MM.1S (cell line): ENCODE measurements around the gene SHROOM3.

Source experiments
- DNase-seq: peaks from one replicate; pipeline ENCODE4 v3.0.0-alpha.2; 2015
- H2AFZ ChIP-seq: fragments of 300-600 bp; sonication (generic); 2 replicates; pipeline ENCODE4 v1.6.0; 2016; ENCODE audit warnings: antibody characterized with exemption, low read length
- H3F3A ChIP-seq: fragments of 300-600 bp; sonication (generic); 2 replicates; pipeline ENCODE4 v1.6.1; 2016; ENCODE audit warnings: mild to moderate bottlenecking, antibody characterized with exemption, low read length, moderate library complexity, mixed read lengths; ENCODE audit not compliant: insufficient read depth
- H3K27ac ChIP-seq: fragments of 300-600 bp; sonication (generic); 2 replicates; pipeline ENCODE4 v1.5.1; 2016; ENCODE audit warnings: mild to moderate bottlenecking, low read length
- H3K27me3 ChIP-seq: fragments of 300-600 bp; sonication (generic); replicated peaks from 2 replicates; pipeline ENCODE4 v1.6.0; 2016; ENCODE audit warnings: low read length; ENCODE audit not compliant: insufficient read depth
- H3K36me3 ChIP-seq: fragments of 300-600 bp; sonication (generic); replicated peaks from 2 replicates; pipeline ENCODE4 v1.6.1; 2016; ENCODE audit warnings: mild to moderate bottlenecking, low read length, mixed read lengths; ENCODE audit not compliant: insufficient read depth
- H3K4me1 ChIP-seq: fragments of 300-600 bp; sonication (generic); 2 replicates; pipeline ENCODE4 v1.6.1; 2016; ENCODE audit warnings: low read length, mixed read lengths
- H3K4me2 ChIP-seq: fragments of 300-600 bp; sonication (generic); 2 replicates; pipeline ENCODE4 v1.6.0; 2016; ENCODE audit warnings: low read depth, low read length
- H3K4me3 ChIP-seq: fragments of 300-600 bp; sonication (generic); 2 replicates; pipeline ENCODE4 v1.5.1; 2016; ENCODE audit warnings: low read length, mixed read lengths
- H3K79me2 ChIP-seq: fragments of 300-600 bp; sonication (generic); 2 replicates; pipeline ENCODE4 v1.6.1; 2016; ENCODE audit warnings: mixed run types, low read length, mixed read lengths
- H3K9ac ChIP-seq: fragments of 300-600 bp; sonication (generic); 2 replicates; pipeline ENCODE4 v1.6.1; 2016; ENCODE audit warnings: low read length, mixed read lengths
- H3K9me2 ChIP-seq: fragments of 300-600 bp; sonication (generic); replicated peaks from 2 replicates; pipeline ENCODE4 v1.6.1; 2016; ENCODE audit warnings: mild to moderate bottlenecking, low read length, mixed read lengths; ENCODE audit not compliant: insufficient read depth
- H3K9me3 ChIP-seq: fragments of 300-600 bp; sonication (generic); replicated peaks from 2 replicates; pipeline ENCODE4 v1.6.1; 2016; ENCODE audit warnings: mild to moderate bottlenecking, low read length, mixed read lengths; ENCODE audit not compliant: insufficient read depth
- H4K20me1 ChIP-seq: fragments of 300-600 bp; sonication (generic); 2 replicates; pipeline ENCODE4 v1.6.1; 2016; ENCODE audit warnings: mild to moderate bottlenecking, low read length, moderate library complexity, mixed read lengths; ENCODE audit not compliant: insufficient read depth
- CTCF ChIP-seq: fragments of 300-600 bp; sonication (generic); IDR thresholded peaks from 2 replicates; pipeline ENCODE4 v1.5.1; 2016; ENCODE audit warnings: antibody characterized with exemption, low read length, mixed read lengths
- EZH2 ChIP-seq: fragments of 300-600 bp; sonication (generic); optimal IDR thresholded peaks from 2 replicates; pipeline ENCODE3; 2017; ENCODE audit warnings: low read depth, mild to moderate bottlenecking, antibody characterized with exemption, low read length, mixed read lengths
- EZH2phosphoT487 ChIP-seq: fragments of 300-600 bp; sonication (generic); IDR thresholded peaks from 2 replicates; pipeline ENCODE4 v1.6.1; 2018; ENCODE audit warnings: antibody characterized with exemption, low read length

SHROOM3 gene

GRCh38 chr4:76674983-76675382, 240.0 kb downstream of the SHROOM3 start:
- H3K27ac ChIP-seq: no peak overlapping the region
- H3K4me3 ChIP-seq: no peak overlapping the region
- H3K36me3 ChIP-seq: no peaks in the 10 kb centered on the region

GRCh38 chr4:76677571-76678326, 242.7 kb downstream of the SHROOM3 start:
- H3K4me2 ChIP-seq: no peak overlapping the region
- peaks cover 19% of the 10 kb centered on the region for H3K4me1 ChIP-seq
- no peaks in the 10 kb centered on the region for H3K9me3 ChIP-seq
- TF ChIP-seq EZH2phosphoT487: no peak
- TF ChIP-seq EZH2: no peak
- no peak for TF ChIP-seq CTCF
- H3K9ac ChIP-seq: no peak overlapping the region
- H4K20me1 ChIP-seq: no peaks in the 10 kb centered on the region
- H3K9me2 ChIP-seq: no peaks in the 10 kb centered on the region
- no peaks in the 10 kb centered on the region for H3K36me3 ChIP-seq
- no peaks in the 10 kb centered on the region for H3F3A ChIP-seq
- no peak overlapping the region for H3K4me3 ChIP-seq
- H2AFZ ChIP-seq: no peak overlapping the region
- no peaks in the 10 kb centered on the region for H3K79me2 ChIP-seq
- H3K27ac ChIP-seq: no peak overlapping the region
- DNase-seq: no peak
- no peaks in the 10 kb centered on the region for H3K27me3 ChIP-seq

More at GRCh38 chr4:76674983-76675382, 240.0 kb downstream of the SHROOM3 start:
- H4K20me1 ChIP-seq: no peaks in the 10 kb centered on the region
- H3K79me2 ChIP-seq: no peaks in the 10 kb centered on the region
- H3K27me3 ChIP-seq: no peaks in the 10 kb centered on the region
- no peak for DNase-seq
- no peak for TF ChIP-seq EZH2
- no peak for TF ChIP-seq CTCF
- TF ChIP-seq EZH2phosphoT487: no peak
- H3K4me2 ChIP-seq: no peak overlapping the region
- H3K9me2 ChIP-seq: no peaks in the 10 kb centered on the region
- no peak overlapping the region for H3K9ac ChIP-seq
- H3F3A ChIP-seq: no peaks in the 10 kb centered on the region
- H3K9me3 ChIP-seq: no peaks in the 10 kb centered on the region
- H3K4me1 ChIP-seq: no peaks in the 10 kb centered on the region
- no peak overlapping the region for H2AFZ ChIP-seq

GRCh38 chr4:76679691-76680090, 244.7 kb downstream of the SHROOM3 start:
- Histone ChIP-seq H3K4me1 (peaks cover 19% of the 10 kb centered on the region), H3K27me3 (no peaks in the 10 kb centered on the region), H3K9me3 (no peaks in the 10 kb centered on the region), H3K4me3 (no peak overlapping the region), H3K9me2 (no peaks in the 10 kb centered on the region), H3F3A (no peaks in the 10 kb centered on the region), H3K9ac (no peak overlapping the region), H3K79me2 (0 out of 2 replicates have a peak, but pooled peaks cover 3% of the 10 kb centered on the region), H4K20me1 (no peaks in the 10 kb centered on the region), H3K36me3 (no peaks in the 10 kb centered on the region), H2AFZ (no peak overlapping the region), H3K27ac (no peak overlapping the region), H3K4me2 (no peak overlapping the region)
- no peak for DNase-seq
- TF ChIP-seq CTCF: no peak
- no peak for TF ChIP-seq EZH2phosphoT487
- TF ChIP-seq EZH2: no peak
